IMR-90 (cell line): ENCODE results near the gene WNT6. TPM values are rescaled to one million over a fixed set of nuclear protein-coding genes. Genes with fewer than 3 reads are reported as not detected.

Source experiments
- ATAC-seq: fragments of 200-7000 bp; cut with Tn5 transposase; 2 replicates; pipeline ENCODE4 v1.9.1; 2020; ENCODE audit warnings: low read depth, mild to moderate bottlenecking, moderate library complexity
- BruUV-seq: library from RNA; stranded (reverse); fragments of 400-500 nt; replicated peaks from 2 replicates; lab custom pipeline; 2021; lab: Mats Ljungman, UMichigan
- CTCF ChIA-PET: fragments of 300-600 bp; formaldehyde crosslinking; extraction: SDS; loops from one replicate; lab custom pipeline; 2021; ENCODE audit warnings: antibody characterized with exemption; lab: Yijun Ruan, JAX
- POLR2A ChIA-PET: fragments of 300-600 bp; sonication (Branson Sonifier 250); formaldehyde crosslinking; loops from one replicate; lab custom pipeline; 2022; ENCODE audit warnings: antibody characterized with exemption; ENCODE audit not compliant: unreplicated experiment; lab: Charles Lee
- DNase-seq: peaks from one replicate; pipeline ENCODE4 v3.0.0; 2013
- H2AFZ ChIP-seq: replicated peaks from 2 replicates; pipeline ENCODE3; 2013; ENCODE audit warnings: low read length, mild to moderate bottlenecking; ENCODE audit not compliant: poor library complexity
- H2AK5ac ChIP-seq: 2 replicates; pipeline ENCODE4 v1.6.1; 2013; ENCODE audit warnings: low read depth, low read length, inconsistent platforms
- H2AK9ac ChIP-seq: replicated peaks from 2 replicates; pipeline ENCODE3; 2013; ENCODE audit warnings: mild to moderate bottlenecking, low read depth, low read length, moderate library complexity; ENCODE audit not compliant: poor library complexity
- H2BK120ac ChIP-seq: 2 replicates; pipeline ENCODE4 v1.6.1; 2013; ENCODE audit warnings: low read depth, low read length, inconsistent platforms
- H2BK15ac ChIP-seq: 3 replicates; pipeline ENCODE4 v1.6.1; 2013; ENCODE audit warnings: low read depth, low read length, inconsistent platforms
- H2BK20ac ChIP-seq: 2 replicates; pipeline ENCODE4 v1.6.1; 2013; ENCODE audit warnings: low read depth, mild to moderate bottlenecking, inconsistent platforms, low read length, moderate library complexity
- H2BK5ac ChIP-seq: 2 replicates; pipeline ENCODE4 v1.6.1; 2013; ENCODE audit warnings: mild to moderate bottlenecking, low read depth, low read length, inconsistent platforms; ENCODE audit not compliant: poor library complexity, severe bottlenecking
- H3K14ac ChIP-seq: replicated peaks from 2 replicates; pipeline ENCODE4 v1.6.1; 2013; ENCODE audit warnings: low read depth, low read length, inconsistent platforms
- H3K18ac ChIP-seq: 2 replicates; pipeline ENCODE4 v1.6.1; 2013; ENCODE audit warnings: low read depth, low read length, control low read depth
- H3K23ac ChIP-seq: 2 replicates; pipeline ENCODE4 v1.6.1; 2013; ENCODE audit warnings: low read depth, low read length, inconsistent platforms
- H3K27ac ChIP-seq: 2 replicates; pipeline ENCODE4 v1.5.1; 2013; ENCODE audit warnings: mild to moderate bottlenecking, control low read depth, low read length; ENCODE audit not compliant: insufficient read depth
- H3K27me3 ChIP-seq: 2 replicates; pipeline ENCODE4 v1.6.1; 2013; ENCODE audit warnings: low read length; ENCODE audit not compliant: control insufficient read depth, insufficient read depth
- H3K36me3 ChIP-seq: 2 replicates; pipeline ENCODE4 v1.6.1; 2013; ENCODE audit warnings: low read length, mixed read lengths; ENCODE audit not compliant: control insufficient read depth, insufficient read depth
- H3K4ac ChIP-seq: 2 replicates; pipeline ENCODE4 v1.6.1; 2013; ENCODE audit warnings: low read depth, low read length, inconsistent platforms
- H3K4me1 ChIP-seq: 2 replicates; pipeline ENCODE4 v1.6.1; 2013; ENCODE audit warnings: low read length, mixed read lengths; ENCODE audit not compliant: control insufficient read depth, insufficient read depth
- H3K4me2 ChIP-seq: 2 replicates; pipeline ENCODE4 v1.6.1; 2013; ENCODE audit warnings: low read depth, mild to moderate bottlenecking, control low read depth, low read length, moderate library complexity
- H3K4me3 ChIP-seq: 2 replicates; pipeline ENCODE4 v1.5.1; 2013; ENCODE audit warnings: low read depth, mild to moderate bottlenecking, control low read depth, low read length, moderate library complexity; ENCODE audit not compliant: insufficient read depth
- H3K56ac ChIP-seq: 2 replicates; pipeline ENCODE4 v1.6.1; 2013; ENCODE audit warnings: low read length, inconsistent platforms; ENCODE audit not compliant: insufficient read depth; ENCODE audit errors: extremely low read depth
- H3K79me1 ChIP-seq, 2 experiments: 2 replicates each; pipeline ENCODE4 v1.6.1; 2013; ENCODE audit warnings: low read length in 2 of 2, inconsistent platforms in 1 of 2, low read depth in 1 of 2
- H3K9ac ChIP-seq: 2 replicates; pipeline ENCODE4 v1.6.1; 2013; ENCODE audit warnings: low read depth, low read length, control low read depth
- H3K9me1 ChIP-seq: 2 replicates; pipeline ENCODE4 v1.6.1; 2013; ENCODE audit warnings: low read length, inconsistent platforms; ENCODE audit not compliant: insufficient read depth
- H3K9me3 ChIP-seq: 2 replicates; pipeline ENCODE4 v1.6.1; 2013; ENCODE audit warnings: low read length; ENCODE audit not compliant: control insufficient read depth, insufficient read depth
- H4K20me1 ChIP-seq: 2 replicates; pipeline ENCODE4 v1.6.1; 2013; ENCODE audit warnings: low read length, inconsistent platforms; ENCODE audit not compliant: insufficient read depth
- H4K5ac ChIP-seq: 2 replicates; pipeline ENCODE4 v1.6.1; 2013; ENCODE audit warnings: mild to moderate bottlenecking, low read depth, low read length, control low read depth
- H4K8ac ChIP-seq, 2 experiments: 2 replicates each; pipeline ENCODE4 v1.6.1; 2013; ENCODE audit warnings: low read depth in 2 of 2, low read length in 2 of 2, control low read depth in 1 of 2, inconsistent platforms in 1 of 2
- H4K91ac ChIP-seq: 2 replicates; pipeline ENCODE4 v1.6.1; 2013; ENCODE audit warnings: low read depth, low read length, inconsistent platforms; ENCODE audit not compliant: insufficient read depth
- BHLHE40 ChIP-seq: fragments of 150-350 bp; IDR thresholded peaks from 2 replicates; pipeline ENCODE4 v1.6.1; 2016; ENCODE audit warnings: mild to moderate bottlenecking, low read depth, low read length
- CHD1 ChIP-seq: IDR thresholded peaks from 2 replicates; pipeline ENCODE4 v1.6.1; 2012; ENCODE audit warnings: low read depth, low read length, improper control_type of control experiment
- MAFK ChIP-seq: IDR thresholded peaks from 2 replicates; pipeline ENCODE4 v1.6.1; 2012; ENCODE audit warnings: low read depth, low read length, improper control_type of control experiment
- MAZ ChIP-seq: IDR thresholded peaks from 2 replicates; pipeline ENCODE4 v1.6.1; 2012; ENCODE audit warnings: low read depth, mild to moderate bottlenecking, low read length, improper control_type of control experiment, moderate library complexity, borderline replicate concordance
- MXI1 ChIP-seq: IDR thresholded peaks from 2 replicates; pipeline ENCODE4 v1.6.1; 2012; ENCODE audit warnings: low read depth, mild to moderate bottlenecking, low read length, moderate library complexity, borderline replicate concordance
- NFE2L2 ChIP-seq: fragments of 150-350 bp; IDR thresholded peaks from 2 replicates; pipeline ENCODE4 v1.6.1; 2016; ENCODE audit warnings: low read depth, mild to moderate bottlenecking, low read length
- RAD21 ChIP-seq: IDR thresholded peaks from 2 replicates; pipeline ENCODE4 v1.6.1; 2012; ENCODE audit warnings: low read length, improper control_type of control experiment
- RCOR1 ChIP-seq: IDR thresholded peaks from 2 replicates; pipeline ENCODE4 v1.6.1; 2012; ENCODE audit warnings: mild to moderate bottlenecking, low read length, improper control_type of control experiment; ENCODE audit not compliant: insufficient replicate concordance
- RFX5 ChIP-seq: IDR thresholded peaks from 2 replicates; pipeline ENCODE4 v1.8.0; 2012; ENCODE audit warnings: low read depth, mild to moderate bottlenecking, low read length, moderate library complexity
- SMC3 ChIP-seq: fragments of 150-350 bp; IDR thresholded peaks from 2 replicates; pipeline ENCODE4 v1.6.1; 2016; ENCODE audit warnings: low read depth, mild to moderate bottlenecking, antibody characterized with exemption, low read length, moderate library complexity
- WGBS, 2 experiments: methylation state at CpG; one replicate each; pipeline versions ENCODE4 v1.1.5 to v1.1.7; 2013; ENCODE audit warnings: missing lambda C conversion rate in 2 of 2; ENCODE audit not compliant: insufficient read length in 1 of 2; ENCODE audit errors: extremely low coverage in 2 of 2; 5-methylcytosine and 5-hydroxymethylcytosine counted together
- dilution Hi-C: fragments of 300-500 bp; cut with HindIII; formaldehyde crosslinking; loops from one replicate; pipeline ENCODE4 v1.14.3; 2018; ENCODE audit warnings: low sequenced_read_pairs; ENCODE audit not compliant: unreplicated experiment
- in situ Hi-C: fragments of 300-500 bp; cut with MboI; formaldehyde crosslinking; loops from 3 replicates; pipeline ENCODE4 v1.14.3; 2019; ENCODE audit warnings: low sequenced_read_pairs, inconsistent platforms, mixed read lengths
- intact Hi-C: fragments of 100-400 bp; cut with micrococcal nuclease; formaldehyde crosslinking; loops from 2 replicates; pipeline ENCODE4 v1.10.0; 2022
- polyA plus RNA-seq, 3 experiments: library from polyadenylated mRNA; depleted of rRNA; stranded (reverse); fragments of >200 nt; gene quantifications; 2 replicates each; pipeline ENCODE4 v1.2.3, GENCODE V29; 2012; ENCODE audit warnings: low replicate concordance in 1 of 3
- total RNA-seq: library from RNA; depleted of rRNA; stranded (reverse); fragments of >200 nt; gene quantifications from 2 replicates; pipeline ENCODE4 v1.2.3, GENCODE V29; 2012
- TF ChIP-seq, protein P1 (sequence below): fragments of 150-350 bp; IDR thresholded peaks from 2 replicates; pipeline ENCODE4 v1.6.1; 2016; ENCODE audit warnings: low read depth, mild to moderate bottlenecking, low read length, moderate library complexity, borderline replicate concordance

Gene WNT6
- total and polyA plus RNA-seq, 2 of the 4 experiments (the other 2 are of a cell fraction): not detected

DNA sequence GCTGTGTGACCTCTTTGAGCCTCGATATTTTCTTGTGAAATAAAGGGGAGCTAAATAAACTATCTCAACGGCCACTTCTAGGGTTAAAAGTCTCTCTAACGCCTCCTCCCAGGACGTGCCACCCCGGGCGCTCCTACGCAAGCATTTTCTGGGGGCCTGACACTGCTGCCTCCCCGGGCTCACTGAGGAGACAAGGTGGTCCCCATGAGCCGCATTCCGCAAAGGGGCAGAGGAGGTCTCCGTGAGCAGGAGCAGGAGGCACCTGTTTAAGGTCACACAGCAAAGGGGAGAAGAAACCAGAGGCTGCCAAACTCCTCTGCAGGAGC, 20.1 kb downstream of the WNT6 start:
- Histone ChIP-seq H3K36me3 (no peaks in the 10 kb centered on the region), H2AFZ (peak overlapping the region; percentile 32), H3K79me1 (no peaks in the 10 kb centered on the region), H3K4me3 (no peak overlapping the region), H3K27ac (no peak overlapping the region), H2BK20ac (no peak overlapping the region), H4K20me1 (no peaks in the 10 kb centered on the region; the same call in 1 of the 2 replicates), H4K5ac (no peak overlapping the region), H3K4me1 (no peaks in the 10 kb centered on the region), H3K9ac (no peak overlapping the region), H2BK5ac (no peak overlapping the region), H2AK5ac (no peak overlapping the region), H2AK9ac (no peak overlapping the region), H2BK15ac (no peak overlapping the region), H3K9me3 (peaks cover 1% of the 10 kb centered on the region; the same call in 1 of the 2 replicates), H3K4me2 (no peak overlapping the region), H3K18ac (no peak overlapping the region), H3K56ac (no peak overlapping the region), H3K4ac (no peak overlapping the region), H3K23ac (no peak overlapping the region), H4K91ac (no peak overlapping the region), H3K9me1 (no peaks in the 10 kb centered on the region; the same call in 1 of the 2 replicates), H4K8ac (no peak overlapping the region), H2BK120ac (no peak overlapping the region), H3K14ac (no peak overlapping the region), H3K27me3 (peaks cover 88% of the 10 kb centered on the region)
- POLR2A ChIA-PET: no interaction called here
- in situ Hi-C loops (no loop called here), intact Hi-C loops (no loop called here), dilution Hi-C loops (no loop called here)
- TF ChIP-seq NFE2L2: no peak
- TF ChIP-seq RAD21: no peak
- TF ChIP-seq MXI1: no peak
- no peak for TF ChIP-seq RCOR1
- TF ChIP-seq, protein P1, sequence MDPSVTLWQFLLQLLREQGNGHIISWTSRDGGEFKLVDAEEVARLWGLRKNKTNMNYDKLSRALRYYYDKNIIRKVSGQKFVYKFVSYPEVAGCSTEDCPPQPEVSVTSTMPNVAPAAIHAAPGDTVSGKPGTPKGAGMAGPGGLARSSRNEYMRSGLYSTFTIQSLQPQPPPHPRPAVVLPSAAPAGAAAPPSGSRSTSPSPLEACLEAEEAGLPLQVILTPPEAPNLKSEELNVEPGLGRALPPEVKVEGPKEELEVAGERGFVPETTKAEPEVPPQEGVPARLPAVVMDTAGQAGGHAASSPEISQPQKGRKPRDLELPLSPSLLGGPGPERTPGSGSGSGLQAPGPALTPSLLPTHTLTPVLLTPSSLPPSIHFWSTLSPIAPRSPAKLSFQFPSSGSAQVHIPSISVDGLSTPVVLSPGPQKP: no peak
- TF ChIP-seq SMC3: no peak
- TF ChIP-seq RFX5: no peak
- TF ChIP-seq MAZ: no peak
- TF ChIP-seq CHD1: no peak
- TF ChIP-seq BHLHE40: no peak
- no peak for TF ChIP-seq MAFK
- CTCF ChIA-PET: interaction anchor here (1.5 kb wide), 1 partner anchor 18 kb away, joined by 5 read pairs; no protein-coding TSS in a partner anchor
- ATAC-seq (no peak), DNase-seq (no peak)
- WGBS, 2 experiments: 25% methylated on average over 5 of the region's 11 CpGs; no CpG with 5 or more reads in 1 of the 2 experiments
- BruUV-seq: no TSS peak
